Measurements from ENCODE around the gene CCP110. TPM values are rescaled to one million over a fixed set of nuclear protein-coding genes. Genes with fewer than 3 reads are reported as not detected.

The CCP110 gene, protein sequence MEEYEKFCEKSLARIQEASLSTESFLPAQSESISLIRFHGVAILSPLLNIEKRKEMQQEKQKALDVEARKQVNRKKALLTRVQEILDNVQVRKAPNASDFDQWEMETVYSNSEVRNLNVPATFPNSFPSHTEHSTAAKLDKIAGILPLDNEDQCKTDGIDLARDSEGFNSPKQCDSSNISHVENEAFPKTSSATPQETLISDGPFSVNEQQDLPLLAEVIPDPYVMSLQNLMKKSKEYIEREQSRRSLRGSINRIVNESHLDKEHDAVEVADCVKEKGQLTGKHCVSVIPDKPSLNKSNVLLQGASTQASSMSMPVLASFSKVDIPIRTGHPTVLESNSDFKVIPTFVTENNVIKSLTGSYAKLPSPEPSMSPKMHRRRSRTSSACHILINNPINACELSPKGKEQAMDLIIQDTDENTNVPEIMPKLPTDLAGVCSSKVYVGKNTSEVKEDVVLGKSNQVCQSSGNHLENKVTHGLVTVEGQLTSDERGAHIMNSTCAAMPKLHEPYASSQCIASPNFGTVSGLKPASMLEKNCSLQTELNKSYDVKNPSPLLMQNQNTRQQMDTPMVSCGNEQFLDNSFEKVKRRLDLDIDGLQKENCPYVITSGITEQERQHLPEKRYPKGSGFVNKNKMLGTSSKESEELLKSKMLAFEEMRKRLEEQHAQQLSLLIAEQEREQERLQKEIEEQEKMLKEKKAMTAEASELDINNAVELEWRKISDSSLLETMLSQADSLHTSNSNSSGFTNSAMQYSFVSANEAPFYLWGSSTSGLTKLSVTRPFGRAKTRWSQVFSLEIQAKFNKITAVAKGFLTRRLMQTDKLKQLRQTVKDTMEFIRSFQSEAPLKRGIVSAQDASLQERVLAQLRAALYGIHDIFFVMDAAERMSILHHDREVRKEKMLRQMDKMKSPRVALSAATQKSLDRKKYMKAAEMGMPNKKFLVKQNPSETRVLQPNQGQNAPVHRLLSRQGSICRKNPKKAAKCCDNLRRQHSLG
- 23.1 TPM for total RNA-seq

DNA sequence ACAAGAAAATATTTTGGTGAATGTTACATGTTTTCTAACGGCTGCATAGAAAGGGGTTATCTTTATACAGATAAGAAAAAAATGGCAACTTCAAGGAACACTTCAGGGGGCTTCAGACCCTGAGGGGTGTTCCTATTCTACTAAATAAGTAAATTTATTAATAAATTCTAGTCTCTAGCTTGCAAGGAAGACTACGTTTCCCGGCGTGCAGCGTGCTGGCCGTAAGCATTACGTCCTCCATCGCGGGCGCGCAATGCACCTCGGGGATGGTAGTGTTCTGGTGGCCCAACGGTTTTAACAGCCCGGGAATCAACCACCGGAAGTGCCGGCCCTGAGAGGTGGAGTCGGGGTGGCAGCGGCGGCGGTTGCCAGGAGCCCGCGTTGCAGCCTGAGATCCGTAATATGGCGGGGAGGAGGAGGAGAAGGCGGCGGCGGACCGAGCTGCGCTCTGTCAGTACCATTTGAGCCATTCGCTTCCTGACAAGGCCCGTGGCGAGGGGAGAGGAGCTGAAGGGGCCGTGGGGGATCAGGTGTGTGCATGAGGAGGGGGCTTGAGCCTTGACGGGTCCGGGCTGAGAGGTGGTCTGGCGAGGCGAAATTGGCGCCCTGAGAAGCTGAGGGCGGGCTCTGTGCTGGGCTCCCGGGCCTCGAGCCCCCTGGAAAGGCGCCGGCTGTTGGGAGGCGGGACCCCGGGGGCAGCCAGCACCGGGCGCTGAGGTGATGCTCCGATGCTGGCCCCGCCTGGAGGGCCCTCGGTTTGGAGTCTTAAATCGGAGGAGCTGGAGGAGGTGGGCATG, at the start of gene CCP110:
Gene CCP110 (plus strand): TSS at position 384 of the 797 bp plus-strand sequence. CDS start 3,940 bp downstream, outside the sequence.

GRCh38 chr16:19521471-19522396, 2.0 kb upstream of the CCP110 start, which contains the start of gene GDE1:
Gene GDE1 (minus strand): TSS chr16:19522098. CDS start chr16:19521964, 134 bp downstream.

DNA sequence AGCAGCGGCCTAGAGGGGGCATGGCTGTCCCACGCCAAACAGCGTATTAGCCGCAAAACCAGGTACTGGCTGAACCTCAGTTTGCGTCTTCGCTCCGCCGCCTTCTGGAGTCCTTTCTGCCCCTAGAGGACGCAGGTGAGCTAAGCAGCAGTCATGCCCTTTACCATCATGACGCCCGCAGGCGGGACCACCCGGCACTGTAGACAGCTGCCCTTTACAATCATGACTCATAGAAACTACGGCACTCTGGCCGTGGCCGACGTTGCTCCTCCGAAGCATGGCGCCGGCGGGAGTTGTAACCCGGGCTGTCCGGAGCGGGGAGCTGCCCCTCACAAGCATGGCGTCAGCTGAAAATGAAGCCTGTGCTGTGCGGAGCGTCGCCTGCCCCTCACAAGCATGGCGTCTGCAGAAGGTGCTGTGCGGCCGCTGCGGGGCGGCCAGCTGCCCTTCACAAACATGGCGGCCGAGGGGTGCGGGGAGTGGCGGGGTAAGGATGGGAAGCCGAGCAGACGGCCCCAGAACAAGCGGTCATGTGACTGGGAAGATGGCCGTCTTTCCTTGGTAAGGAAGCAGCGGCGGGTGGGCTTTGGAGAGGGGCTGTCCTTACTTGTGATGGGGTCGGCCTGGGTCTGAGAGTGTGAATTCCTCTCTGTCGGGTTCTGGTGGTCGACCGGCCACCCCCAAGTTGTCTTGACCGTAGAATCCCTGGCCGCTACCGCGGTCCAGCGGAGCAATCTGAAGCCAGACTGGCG, 31.6 kb downstream of the CCP110 start, which contains the start of gene VPS35L:
Gene VPS35L (plus strand): TSS at position 518 of the 752 bp plus-strand sequence. CDS start 27 bp downstream, at position 545.

Other genes with a start within 250 kb of the CCP110 start
- gene CLEC19A, start 238.2 kb upstream of the CCP110 start, total RNA-seq, result 0.18 TPM
- gene TMC5, start 106.1 kb upstream of the CCP110 start, total RNA-seq, result 1.1 TPM
- 37.7 TPM for gene GDE1, start 1.8 kb upstream of the CCP110 start, total RNA-seq
- gene VPS35L, start 31.8 kb downstream of the CCP110 start, total RNA-seq, result 47.2 TPM
- 11.4 TPM for gene KNOP1, start 194.3 kb downstream of the CCP110 start, total RNA-seq
- gene IQCK, start 194.3 kb downstream of the CCP110 start, total RNA-seq, result 34.2 TPM

All from metanephros (tissue), 1 donor.